AG09309 (cell line): ENCODE measurements around the gene MICU1.

Experiments used
- DNase-seq: peaks from one replicate; pipeline ENCODE4 v3.0.0-alpha.2; 2010; ENCODE audit warnings: low read depth
- H3K4me3 ChIP-seq: 2 replicates; pipeline ENCODE4 v1.5.1; 2011; ENCODE audit warnings: mild to moderate bottlenecking, low read depth, low read length, moderate library complexity; ENCODE audit not compliant: control insufficient read depth
- TF ChIP-seq, protein P1 (sequence below): IDR thresholded peaks from 2 replicates; pipeline ENCODE4 v1.5.1; 2011; ENCODE audit warnings: mild to moderate bottlenecking, low read depth, low read length, inconsistent platforms; ENCODE audit not compliant: insufficient read depth, control insufficient read depth; ENCODE audit errors: missing control alignments

Gene MICU1

DNA sequence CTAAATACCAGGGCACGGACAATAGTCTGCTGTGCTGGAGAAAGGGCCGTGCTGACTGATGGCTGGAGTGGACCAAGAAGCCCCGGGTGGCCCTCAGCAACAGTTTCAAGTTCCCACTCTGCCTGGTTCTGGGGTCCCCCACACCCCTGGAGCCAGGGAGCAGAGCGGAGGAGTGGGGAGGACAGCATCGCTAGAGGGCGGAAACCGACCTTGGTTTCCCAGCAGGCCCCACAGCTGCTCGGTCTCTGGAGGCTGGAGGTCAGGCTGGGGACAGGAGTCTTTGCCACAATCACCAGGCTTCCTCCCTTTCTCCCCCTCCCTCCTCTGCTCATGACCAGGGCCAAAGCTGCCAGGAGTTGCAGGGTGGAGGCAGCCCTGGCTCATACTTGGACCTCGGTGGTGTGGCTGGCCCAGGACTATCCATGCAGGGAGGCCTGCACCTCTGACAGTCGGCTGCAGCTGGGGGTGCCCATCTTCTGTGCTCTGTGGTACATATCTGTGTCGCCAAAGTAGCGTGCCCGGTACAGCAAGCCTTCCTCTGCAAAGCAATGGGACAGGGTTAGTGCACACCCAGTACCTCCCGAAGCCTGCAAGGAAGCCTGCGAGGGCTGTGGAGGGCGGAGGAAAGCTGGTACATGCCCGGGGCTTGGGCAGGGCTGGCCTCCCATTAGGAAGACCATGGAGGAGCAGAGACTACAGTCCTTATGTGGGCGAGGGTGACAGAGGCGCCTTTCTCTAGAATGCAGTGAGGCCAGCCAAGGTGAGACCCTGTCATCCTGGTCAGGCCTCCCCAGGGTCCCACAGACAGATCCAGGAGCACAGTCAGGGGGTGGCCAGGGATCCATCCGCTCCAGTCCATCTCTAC lies 290.3 kb downstream of the MICU1 start:
- H3K4me3 ChIP-seq: no peak overlapping the region
- no peak for DNase-seq
- TF ChIP-seq, protein P1, sequence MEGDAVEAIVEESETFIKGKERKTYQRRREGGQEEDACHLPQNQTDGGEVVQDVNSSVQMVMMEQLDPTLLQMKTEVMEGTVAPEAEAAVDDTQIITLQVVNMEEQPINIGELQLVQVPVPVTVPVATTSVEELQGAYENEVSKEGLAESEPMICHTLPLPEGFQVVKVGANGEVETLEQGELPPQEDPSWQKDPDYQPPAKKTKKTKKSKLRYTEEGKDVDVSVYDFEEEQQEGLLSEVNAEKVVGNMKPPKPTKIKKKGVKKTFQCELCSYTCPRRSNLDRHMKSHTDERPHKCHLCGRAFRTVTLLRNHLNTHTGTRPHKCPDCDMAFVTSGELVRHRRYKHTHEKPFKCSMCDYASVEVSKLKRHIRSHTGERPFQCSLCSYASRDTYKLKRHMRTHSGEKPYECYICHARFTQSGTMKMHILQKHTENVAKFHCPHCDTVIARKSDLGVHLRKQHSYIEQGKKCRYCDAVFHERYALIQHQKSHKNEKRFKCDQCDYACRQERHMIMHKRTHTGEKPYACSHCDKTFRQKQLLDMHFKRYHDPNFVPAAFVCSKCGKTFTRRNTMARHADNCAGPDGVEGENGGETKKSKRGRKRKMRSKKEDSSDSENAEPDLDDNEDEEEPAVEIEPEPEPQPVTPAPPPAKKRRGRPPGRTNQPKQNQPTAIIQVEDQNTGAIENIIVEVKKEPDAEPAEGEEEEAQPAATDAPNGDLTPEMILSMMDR: no peak

GRCh38 chr10:72334825-72335393 lies 291.0 kb downstream of the MICU1 start:
- no peak overlapping the region for H3K4me3 ChIP-seq
- no peak for DNase-seq
- TF ChIP-seq, protein P1: no peak

- DNase-seq: no peak
- H3K4me3 ChIP-seq: no peak overlapping the region
- TF ChIP-seq, protein P1: no peak
Observed at GRCh38 chr10:72334196-72334824, 291.6 kb downstream of the MICU1 start.

DNA sequence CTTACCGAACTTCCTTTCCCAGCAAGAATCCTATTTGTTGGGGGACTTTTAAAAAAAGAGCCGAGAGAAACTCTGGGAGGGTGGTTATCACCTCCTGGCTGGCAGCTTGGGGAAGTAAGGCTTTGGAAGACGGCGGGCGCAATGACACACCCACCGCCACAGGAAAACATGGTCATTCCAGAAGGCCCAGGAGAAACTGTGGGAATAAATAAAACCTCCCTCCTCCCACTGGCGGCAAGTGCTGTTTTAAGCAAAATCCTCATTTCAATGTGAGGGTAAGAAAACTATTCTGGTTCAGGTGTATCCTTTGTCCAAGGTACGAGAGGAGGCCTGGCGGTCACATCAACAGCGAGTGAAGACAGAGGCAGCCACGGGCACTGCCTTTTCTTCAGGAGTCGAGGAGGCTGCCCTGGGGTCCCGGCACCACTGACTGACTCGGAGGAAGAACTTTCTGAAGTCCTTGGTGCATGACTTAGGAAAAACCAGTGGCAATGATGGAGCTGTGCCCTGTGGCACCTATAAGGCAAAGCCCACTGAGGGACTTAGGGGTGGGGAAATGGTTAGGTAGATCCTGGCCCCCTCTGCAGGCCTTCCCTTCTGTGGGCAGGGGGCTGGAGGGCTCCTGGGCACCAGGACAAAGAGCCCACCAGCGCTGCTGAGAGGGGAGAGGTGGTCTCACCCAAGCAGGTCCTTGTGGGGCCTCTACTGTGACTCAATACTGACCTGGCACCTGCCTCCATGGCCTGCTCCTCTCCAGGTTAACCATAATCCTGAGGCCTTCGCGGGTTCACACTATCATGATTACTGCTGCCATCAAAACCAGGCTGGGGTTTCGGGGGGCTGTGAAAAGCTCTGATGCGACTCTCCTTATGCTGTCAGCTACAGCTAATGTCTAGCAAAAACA lies 292.5 kb downstream of the MICU1 start:
- no peak overlapping the region for H3K4me3 ChIP-seq
- DNase-seq: no peak
- TF ChIP-seq, protein P1: no peak

GRCh38 chr10:72332423-72333111 lies 293.3 kb downstream of the MICU1 start:
- no peak overlapping the region for H3K4me3 ChIP-seq
- TF ChIP-seq, protein P1: no peak
- no peak for DNase-seq
